Uterus (tissue), 4 donors: Measurements from ENCODE around the gene UMPS. TPM values are rescaled to one million over a fixed set of nuclear protein-coding genes. Genes with fewer than 3 reads are reported as not detected.
A peak's percentile ranks its signal among the peaks of the same experiment; 100 is the strongest.
"Not testable (repeated sequence)": the region's sequence is repeated elsewhere in the genome, so short reads cannot be mapped to it uniquely, and the experiment has no call there.

Source experiments
- DNase-seq, 2 donors: peaks; one replicate each; pipeline ENCODE4 v3.0.0-alpha.2; 2019 to 2020
- H3K27ac ChIP-seq, 2 donors: fragments of 200-600 bp; sonication (generic); 1 replicate in 1 of 2; 2 replicates in 1 of 2; pipeline ENCODE4 v1.5.1; 2016 to 2018
- H3K27me3 ChIP-seq, 2 donors: fragments of 200-600 bp; sonication (generic); one replicate each; pipeline ENCODE4 v1.5.1; 2018 to 2019; ENCODE audit warnings: control low read depth in 1 of 2
- H3K36me3 ChIP-seq, 2 donors: fragments of 200-600 bp; sonication (generic); one replicate each; pipeline ENCODE4 v1.5.1; 2019; ENCODE audit warnings: control low read depth in 1 of 2
- H3K4me1 ChIP-seq, 2 donors: fragments of 200-600 bp; sonication (generic); one replicate each; pipeline ENCODE4 v1.5.1; 2018 to 2019; ENCODE audit warnings: control low read depth in 1 of 2
- H3K4me3 ChIP-seq, 2 donors: fragments of 200-600 bp; sonication (generic); 1 replicate in 1 of 2; 2 replicates in 1 of 2; pipeline ENCODE4 v1.5.1; 2018 to 2019; ENCODE audit warnings: mild to moderate bottlenecking in 1 of 2
- H3K9me3 ChIP-seq, 2 donors: fragments of 200-600 bp; sonication (generic); one replicate each; pipeline ENCODE4 v1.5.1; 2019; ENCODE audit warnings: control low read depth in 1 of 2
- CTCF ChIP-seq, 4 experiments: fragments of 200-600 bp in 2 of 4; fragments of 450-650 bp in 2 of 4; sonication (generic) in 2 of 4; IDR thresholded peaks; one replicate each; pipeline ENCODE4 v1.5.1; 2016 to 2019; ENCODE audit warnings: antibody characterized with exemption in 4 of 4, mild to moderate bottlenecking in 2 of 4, moderate library complexity in 1 of 4
- POLR2A ChIP-seq, 2 donors: fragments of 450-650 bp; IDR thresholded peaks; one replicate each; pipeline ENCODE4 v1.6.1; 2016; ENCODE audit warnings: antibody characterized with exemption in 2 of 2, mild to moderate bottlenecking in 1 of 2, moderate library complexity in 1 of 2
- intact Hi-C: fragments of 100-400 bp; cut with DNase I; formaldehyde crosslinking; loops from one replicate; pipeline ENCODE4 v1.15.1; 2023; ENCODE audit warnings: low total_unique reads
- total RNA-seq, 4 donors: library from RNA; depleted of rRNA in 3 of 4; stranded (reverse); fragments of >200 nt in 3 of 4; gene quantifications; one replicate each; pipeline versions ENCODE4 v1.1.0 to v1.2.4, GENCODE V29; 2014 to 2023
- donor health status: DM: yes; HTN: yes; CAD: no.

Gene UMPS
- total RNA-seq, 4 donors from 2014 or later: 5.4 to 54.8 (median 19.9) TPM

GRCh38 chr3:124705552-124705951 lies 24.7 kb upstream of the UMPS start:
- intact Hi-C loops: no loop called here
- Histone ChIP-seq H3K27me3 (no peaks in the 10 kb centered on the region), H3K9me3 (no peaks in the 10 kb centered on the region), H3K4me3 (no peak overlapping the region), H3K27ac (no peak overlapping the region), H3K4me1 (no peaks in the 10 kb centered on the region), H3K36me3 (no peaks in the 10 kb centered on the region)
- TF ChIP-seq CTCF (IDR thresholded peaks at IDR 0.05) (no peak), POLR2A (IDR thresholded peaks at IDR 0.05) (no peak)
- no peak for DNase-seq

- H3K4me3 ChIP-seq, H3K36me3 ChIP-seq, H3K27ac ChIP-seq, H3K4me1 ChIP-seq, intact Hi-C loops, DNase-seq, H3K9me3 ChIP-seq, H3K27me3 ChIP-seq: not testable (repeated sequence)
Measured at GRCh38 chr3:124707223-124707622, 23.0 kb upstream of the UMPS start.

- H3K27me3 ChIP-seq: no peaks in the 10 kb centered on the region
- intact Hi-C loops: no loop called here
- H3K27ac ChIP-seq: no peak overlapping the region
- no peaks in the 10 kb centered on the region for H3K36me3 ChIP-seq
- DNase-seq: no peak
- no peaks in the 10 kb centered on the region for H3K4me1 ChIP-seq
- H3K9me3 ChIP-seq: no peaks in the 10 kb centered on the region
- TF ChIP-seq POLR2A (IDR thresholded peaks at IDR 0.05) (no peak), CTCF (IDR thresholded peaks at IDR 0.05) (no peak)
- no peak overlapping the region for H3K4me3 ChIP-seq
Measured at GRCh38 chr3:124707656-124708062, 22.6 kb upstream of the UMPS start.

GRCh38 chr3:124714223-124714853 lies 15.9 kb upstream of the UMPS start:
- Histone ChIP-seq H3K9me3 (no peaks in the 10 kb centered on the region), H3K27ac (no peak overlapping the region), H3K4me3 (no peak overlapping the region), H3K27me3 (no peaks in the 10 kb centered on the region), H3K4me1 (no peaks in the 10 kb centered on the region), H3K36me3 (no peaks in the 10 kb centered on the region)
- intact Hi-C loops: no loop called here
- no peak for TF ChIP-seq CTCF (IDR thresholded peaks at IDR 0.05)
- no peak for TF ChIP-seq POLR2A (IDR thresholded peaks at IDR 0.05)
- DNase-seq: no peak

- TF ChIP-seq CTCF (IDR thresholded peaks at IDR 0.05) (no peak), POLR2A (IDR thresholded peaks at IDR 0.05) (no peak)
- intact Hi-C loops: no loop called here
- no peaks in the 10 kb centered on the region for H3K36me3 ChIP-seq
- H3K4me3 ChIP-seq: no peak overlapping the region
- H3K4me1 ChIP-seq: no peaks in the 10 kb centered on the region
- H3K9me3 ChIP-seq: no peaks in the 10 kb centered on the region
- DNase-seq: no peak
- H3K27me3 ChIP-seq: no peaks in the 10 kb centered on the region
- H3K27ac ChIP-seq: no peak overlapping the region
Measured at GRCh38 chr3:124722589-124722988, 7.7 kb upstream of the UMPS start.

GRCh38 chr3:124730941-124731297 lies 667 bp downstream of the UMPS start:
- TF ChIP-seq CTCF (IDR thresholded peaks at IDR 0.05): no peak
- TF ChIP-seq POLR2A (IDR thresholded peaks at IDR 0.05): no peak
- H3K27me3 ChIP-seq: no peaks in the 10 kb centered on the region
- peaks cover 3 to 10% of the 10 kb centered on the region in 2 donors for H3K4me1 ChIP-seq
- DNase-seq: no peak
- H3K36me3 ChIP-seq: no peaks in the 10 kb centered on the region
- H3K9me3 ChIP-seq: no peaks in the 10 kb centered on the region
- intact Hi-C loops: no loop called here
- peak overlapping the region in 1 of 2 donors; percentile 75 for H3K27ac ChIP-seq
- peak overlapping the region; percentile 85 to 97 for H3K4me3 ChIP-seq
